ENCODE results near the gene MEMO1.
A peak's percentile ranks its signal among the peaks of the same experiment; 100 is the strongest.
"Not testable (repeated sequence)": the region's sequence is repeated elsewhere in the genome, so short reads cannot be mapped to it uniquely, and the experiment has no call there.

MEMO1 gene

DNA sequence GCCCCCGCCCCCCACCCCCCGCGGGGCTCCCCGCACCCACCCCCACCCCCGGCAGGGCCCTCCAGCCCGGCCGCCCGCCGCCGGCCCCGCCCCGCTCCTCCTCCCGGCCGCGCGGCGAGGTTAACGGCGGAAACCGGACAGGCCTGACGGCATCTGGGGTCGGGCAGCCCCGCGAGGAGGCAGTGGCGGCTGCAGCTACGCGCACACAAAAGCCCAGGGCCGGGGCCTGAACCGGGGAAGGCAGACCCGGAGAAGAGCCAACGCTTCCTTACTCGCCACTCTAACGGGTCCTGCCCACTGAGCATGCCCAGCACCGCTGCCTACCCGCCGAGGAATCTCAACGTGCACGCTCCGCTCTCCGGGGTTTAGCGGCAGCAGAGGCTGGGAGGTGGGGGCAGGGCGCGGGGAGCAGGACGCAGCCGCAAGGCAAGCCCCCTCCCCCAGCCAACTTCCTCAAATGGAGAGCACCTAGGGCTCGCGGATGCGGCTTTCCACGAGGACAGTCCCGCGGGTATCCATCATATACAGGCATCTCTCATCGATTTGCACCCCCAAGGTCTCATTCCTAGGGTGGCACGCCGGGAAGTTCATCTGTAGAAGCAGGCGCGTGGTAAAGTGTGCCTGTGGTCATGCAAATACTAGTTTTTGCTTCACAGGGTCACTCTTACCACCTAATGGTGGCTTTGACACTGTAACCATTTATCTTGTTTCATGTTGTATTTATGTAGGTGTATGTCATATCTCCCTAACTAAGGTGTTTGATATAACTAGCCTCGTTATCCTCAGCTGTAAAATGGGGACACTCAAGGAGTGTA, at the start of gene MEMO1:
MEMO1 (minus strand) TSS at position 339 of the 815 bp plus-strand sequence. CDS start 761 bp downstream, outside the sequence.
- peak; percentile 92 to 97 for DNase-seq

- DNase-seq: no peak
Observed at GRCh38 chr2:32060266-32060665, 49.5 kb upstream of the MEMO1 start.

- DNase-seq: no peak
Observed at GRCh38 chr2:32058130-32058529, 47.3 kb upstream of the MEMO1 start.

- not testable (repeated sequence) for DNase-seq
Observed at GRCh38 chr2:32054583-32054982, 43.8 kb upstream of the MEMO1 start.

DNA sequence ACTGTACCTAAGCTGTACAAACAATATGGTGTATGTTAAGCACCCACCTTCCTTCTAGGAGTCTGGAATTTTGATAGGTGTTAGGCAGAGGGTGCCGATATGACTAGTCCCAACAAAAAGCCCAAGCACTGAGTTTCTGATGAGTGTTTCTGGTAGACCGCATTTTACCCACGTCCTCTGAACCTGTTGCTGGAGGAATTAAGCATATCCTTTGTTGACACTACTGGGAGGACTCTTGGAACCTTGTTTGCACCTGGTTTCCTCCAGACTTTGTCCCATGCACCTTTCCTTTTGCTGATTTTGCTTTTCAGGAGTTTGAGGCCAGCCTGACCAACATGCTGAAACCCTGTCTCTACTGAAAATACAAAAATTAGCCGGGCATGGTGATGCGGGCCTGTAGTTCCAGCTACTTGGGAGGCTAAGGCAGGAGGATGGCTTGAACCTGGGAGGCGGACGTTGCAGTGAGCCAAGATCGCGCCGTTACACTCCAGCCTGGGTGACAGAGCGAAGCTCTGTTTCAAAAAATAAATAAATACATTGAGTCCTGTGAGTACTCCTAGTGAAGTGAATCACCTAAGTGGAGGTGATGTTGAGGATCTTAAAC, 41.1 kb upstream of the MEMO1 start:
- DNase-seq: no peak

DNA sequence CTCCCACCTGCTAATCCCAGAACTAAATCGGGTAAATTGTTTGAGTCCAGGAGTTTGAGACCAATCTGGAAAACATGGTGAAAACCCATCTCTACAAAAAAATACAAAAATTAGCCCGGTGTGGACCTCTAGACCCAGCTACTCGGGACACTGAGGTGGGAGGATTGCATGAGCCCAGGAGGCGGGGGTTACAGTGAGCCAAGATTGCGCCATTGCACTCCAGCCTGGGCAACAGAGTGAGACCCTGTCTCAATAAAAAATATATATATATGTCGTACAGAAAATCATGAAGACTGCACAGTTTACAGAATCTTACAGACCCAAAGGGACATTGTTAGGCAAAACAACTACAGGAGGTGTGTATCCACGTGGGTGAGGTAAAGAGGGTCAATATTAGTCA, 32.8 kb upstream of the MEMO1 start:
- no peak for DNase-seq

DNA sequence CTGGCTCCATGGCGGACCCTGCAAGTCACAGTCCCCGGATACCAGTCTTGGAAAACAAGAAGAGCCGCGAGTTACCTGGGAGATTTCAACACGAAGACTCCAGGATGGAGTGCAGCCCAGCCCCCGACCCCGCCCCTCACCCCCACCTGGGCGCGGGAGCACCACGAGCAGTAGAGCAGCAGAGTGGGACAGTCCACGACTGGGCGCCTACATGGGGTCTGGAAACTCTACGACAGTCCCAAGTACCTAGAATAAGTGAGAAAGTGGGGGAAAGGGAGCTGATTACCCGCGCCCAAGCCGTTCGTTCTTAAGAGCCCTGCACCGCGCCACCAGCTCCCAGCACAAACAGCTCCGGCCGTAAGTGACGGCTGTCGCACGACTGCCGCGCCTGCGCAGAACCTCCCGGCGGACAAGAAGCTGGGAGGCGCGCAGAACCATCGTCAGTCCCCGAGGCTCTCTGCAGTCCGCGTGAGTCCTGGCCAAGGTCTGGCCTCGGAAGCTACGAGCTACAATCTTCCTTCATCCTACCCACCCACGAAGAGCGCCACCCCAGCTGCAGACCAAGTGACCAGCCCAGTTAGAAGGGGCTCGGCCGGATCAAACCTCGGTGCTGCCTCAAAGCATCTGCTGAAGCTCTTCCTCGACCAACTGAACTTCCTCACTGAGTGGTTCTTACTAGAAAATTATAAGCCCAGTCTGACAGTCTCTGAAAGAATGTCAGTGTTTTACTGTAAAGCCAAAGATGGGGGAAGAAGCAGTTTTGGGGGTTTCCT, 28.8 kb upstream of the MEMO1 start, which contains the start of gene DPY30:
DPY30 (minus strand) TSS at position 359 of the 773 bp plus-strand sequence; CDS start at position 10, 349 bp downstream.
- DNase-seq: peak; percentile 70 to 85

DNA sequence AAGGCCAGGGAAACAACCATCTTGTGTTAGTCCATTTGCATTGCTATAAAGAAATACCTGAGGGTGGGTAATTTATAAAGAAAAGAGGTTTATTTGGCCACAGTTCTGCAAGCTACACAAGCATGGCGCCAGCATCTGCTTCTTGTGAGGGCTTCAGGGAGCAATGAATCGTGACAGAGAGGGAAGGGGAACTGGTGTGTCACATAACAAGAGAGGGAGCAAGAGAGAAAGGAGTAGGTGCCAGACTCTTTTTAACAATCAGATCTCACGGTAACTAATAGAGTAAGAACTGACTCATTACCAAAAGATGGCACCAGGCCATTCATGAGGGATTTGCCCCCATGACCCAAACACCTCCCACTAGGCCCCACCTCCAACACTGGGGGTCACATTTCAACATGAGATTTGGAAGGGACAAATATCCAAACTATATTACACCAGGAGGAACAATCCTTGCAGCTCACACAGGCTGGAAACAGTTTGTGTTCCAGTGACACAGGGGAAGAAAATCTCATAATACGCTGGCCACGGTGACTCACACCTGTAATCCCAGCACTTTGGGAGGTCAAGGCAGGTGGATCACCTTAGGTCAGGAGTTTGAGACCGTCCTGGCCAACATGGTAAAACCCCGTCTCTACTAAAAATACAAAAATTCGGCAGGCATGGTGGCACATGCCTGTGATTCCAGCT, 23.5 kb upstream of the MEMO1 start:
- not testable (repeated sequence) for DNase-seq

DNA sequence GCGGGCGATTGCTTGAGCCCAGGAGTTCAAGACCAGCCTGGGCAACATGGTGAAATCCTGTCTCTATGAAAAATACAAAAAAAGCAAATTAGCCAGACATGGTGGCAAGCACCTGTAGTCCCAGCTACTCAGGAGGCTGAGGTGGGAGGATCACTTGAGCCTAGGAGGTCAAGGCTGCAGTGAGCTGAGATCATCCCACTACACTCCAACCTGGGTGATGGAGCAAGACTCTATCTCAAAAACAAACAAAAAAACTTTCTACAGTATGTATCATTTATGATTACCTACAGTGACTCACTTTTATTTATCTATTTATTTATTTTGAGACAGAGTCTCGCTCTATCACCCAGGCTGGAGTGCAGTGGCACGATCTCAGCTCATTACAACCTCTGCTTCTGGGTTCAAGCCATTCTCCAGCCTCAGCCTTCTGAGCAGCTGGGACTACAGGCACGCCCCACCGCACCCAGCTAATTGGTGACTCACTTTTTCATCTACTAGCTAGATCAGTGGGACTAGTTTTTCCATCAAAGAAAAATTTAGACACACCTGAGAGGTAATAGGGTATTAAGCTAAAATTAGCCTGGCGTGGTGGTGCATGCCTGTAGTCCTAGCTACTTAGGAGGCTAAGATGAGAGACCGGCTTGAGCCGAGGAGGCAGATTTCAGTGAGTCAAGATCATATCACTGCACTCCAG, 8.1 kb upstream of the MEMO1 start:
- DNase-seq: not testable (repeated sequence)

- DNase-seq: no peak
Observed at GRCh38 chr2:32012872-32013271, 2.1 kb upstream of the MEMO1 start.

DNA sequence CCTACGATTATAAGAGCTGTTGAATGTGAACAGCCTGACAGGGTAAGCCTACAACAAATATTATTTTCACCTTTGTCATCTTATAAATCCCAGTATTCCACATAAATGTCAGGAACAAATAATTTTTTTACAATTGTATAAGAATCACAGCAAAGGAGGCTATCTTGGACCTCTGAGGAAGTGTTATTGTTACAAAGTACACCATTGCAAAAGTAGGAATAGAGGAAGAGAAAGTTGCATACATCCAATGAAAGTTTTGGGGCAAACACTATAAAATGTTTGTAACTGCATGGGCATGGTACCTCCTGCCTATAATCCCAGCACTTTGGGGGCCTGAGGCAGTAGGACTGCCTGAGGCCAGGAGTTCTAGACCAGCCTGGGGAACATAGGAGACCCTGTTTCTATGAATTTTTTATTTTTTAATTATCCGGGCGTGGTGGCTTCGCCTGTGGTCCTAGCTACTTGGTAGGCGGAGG, 715 bp upstream of the MEMO1 start:
- no peak for DNase-seq

DNA sequence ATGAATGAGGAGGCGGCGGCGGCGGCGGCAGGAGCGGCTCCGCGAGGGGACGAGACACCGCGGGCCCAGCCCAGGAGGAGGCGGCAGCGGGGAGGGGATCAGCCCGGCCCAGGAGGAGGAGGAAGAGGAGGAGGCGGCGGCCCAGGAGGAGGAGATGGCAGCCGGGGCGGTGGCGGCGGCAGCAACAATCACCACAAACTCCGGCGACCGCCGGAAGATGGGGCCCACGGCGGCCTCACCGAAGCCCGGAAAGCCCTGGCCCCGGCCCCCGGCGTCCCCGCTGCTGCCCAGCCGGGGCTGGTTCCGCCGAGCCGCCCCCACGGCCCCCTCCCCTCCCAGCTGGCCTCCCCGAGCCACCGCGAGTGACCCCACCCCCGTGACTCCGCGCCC, 533 bp downstream of the MEMO1 start:
- peak in 1 of 2 donors; percentile 18 for DNase-seq

GRCh38 chr2:32009516-32010256, 1.1 kb downstream of the MEMO1 start:
- DNase-seq: peak; percentile 9 to 32

- DNase-seq: no peak
Observed at GRCh38 chr2:32008805-32009515, 1.8 kb downstream of the MEMO1 start.

DNA sequence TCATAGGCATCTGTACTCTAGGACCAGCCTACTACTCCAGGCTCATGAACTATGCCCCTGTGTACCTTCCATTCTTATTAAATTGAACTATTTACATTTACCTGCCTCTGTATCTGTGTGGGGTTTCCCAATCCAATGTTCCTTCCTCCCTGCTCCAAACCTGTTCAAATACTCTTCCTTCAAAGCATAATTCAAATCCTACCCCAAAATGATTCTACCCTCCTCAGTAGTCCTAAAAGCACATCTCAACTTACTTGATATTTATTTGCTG, 3.8 kb downstream of the MEMO1 start:
- no peak for DNase-seq

- DNase-seq: no peak
Observed at GRCh38 chr2:32005371-32005976, 5.3 kb downstream of the MEMO1 start.

GRCh38 chr2:32003791-32004190, 7.0 kb downstream of the MEMO1 start:
- DNase-seq: no peak

GRCh38 chr2:32002406-32002805, 8.4 kb downstream of the MEMO1 start:
- DNase-seq: no peak

DNA sequence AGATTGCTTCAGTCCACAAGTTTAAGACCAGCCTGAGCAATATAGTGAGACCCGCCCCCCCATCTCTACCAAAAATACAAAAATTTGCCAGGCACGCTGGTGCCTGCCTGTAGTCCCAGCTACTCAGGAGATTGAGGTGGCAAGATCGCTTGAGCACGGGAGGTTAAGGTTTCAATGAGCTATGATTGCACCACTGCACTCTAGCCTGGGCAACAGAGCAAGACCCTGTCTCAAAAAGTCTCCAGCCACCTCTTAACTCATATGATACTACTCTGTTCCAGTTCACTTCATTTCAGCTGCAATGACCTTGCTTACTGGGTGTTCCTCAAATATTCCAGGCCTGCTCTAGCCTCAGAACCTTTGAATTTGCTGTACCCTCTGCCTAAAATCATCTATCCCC, 11.4 kb downstream of the MEMO1 start:
- no peak for DNase-seq

DNA sequence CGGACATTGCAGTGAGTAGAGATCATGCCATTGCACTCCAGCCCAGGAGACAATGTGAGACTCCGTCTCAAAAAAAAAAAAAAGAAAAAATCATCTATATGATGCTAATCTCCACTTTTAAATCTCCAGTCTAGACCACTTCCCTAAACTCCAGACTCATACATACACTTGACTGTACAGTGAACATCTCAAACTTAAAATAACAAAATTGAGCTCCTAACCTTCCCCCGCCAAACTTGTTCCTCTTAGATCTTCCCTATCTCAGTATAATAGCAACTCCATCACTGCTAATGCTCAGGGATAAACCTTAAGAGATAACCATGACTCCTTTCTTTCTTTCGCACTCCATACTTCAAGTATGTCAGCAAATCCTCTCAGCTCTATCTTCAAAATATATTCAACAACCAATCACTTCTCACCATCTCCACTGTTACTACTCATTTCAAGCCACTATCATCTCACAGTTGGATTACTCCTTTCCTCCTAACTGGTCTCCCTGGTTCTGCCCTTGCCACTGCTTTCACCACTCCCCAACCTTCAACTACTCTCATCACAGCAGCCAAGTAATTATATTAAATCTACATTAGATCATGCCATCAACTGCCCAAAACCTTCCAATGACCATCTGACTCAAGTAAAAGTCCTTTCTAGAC, 12.0 kb downstream of the MEMO1 start:
- peak in 1 of 2 donors; percentile 84 for DNase-seq

Measured in bone marrow (tissue), 2 donors.